GM19099 (cell line): ENCODE results near the gene CDH23.

ENCODE experiments used
- POLR2A ChIP-seq: IDR thresholded peaks from 3 replicates; pipeline ENCODE4 v1.6.1; 2011; ENCODE audit warnings: low read depth; ENCODE audit not compliant: insufficient read length; ENCODE audit errors: extremely low read depth

CDH23 gene

GRCh38 chr10:71587941-71588573, 191.3 kb downstream of the CDH23 start:
- TF ChIP-seq POLR2A = no peak

DNA sequence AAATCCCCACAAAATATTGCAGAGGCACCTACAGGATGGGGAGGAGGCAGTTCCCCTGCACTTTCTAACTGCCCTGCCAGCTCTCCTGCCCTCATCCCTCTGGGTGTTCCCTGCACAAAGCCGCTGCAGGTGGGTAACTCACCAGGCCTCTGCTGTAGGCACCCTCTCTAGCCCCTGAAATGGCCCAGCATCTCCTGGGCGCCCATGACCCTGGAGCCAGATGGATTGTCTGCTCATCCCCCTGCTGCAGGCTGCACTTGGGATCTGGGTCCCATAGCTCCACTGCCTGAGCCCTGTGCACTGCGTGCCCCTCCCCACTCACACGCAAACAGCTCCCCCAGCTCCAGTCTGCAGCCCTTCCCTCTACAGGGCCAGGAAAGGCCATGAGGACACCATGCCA, 192.0 kb downstream of the CDH23 start:
- no peak for TF ChIP-seq POLR2A

- TF ChIP-seq POLR2A = no peak
Measured at GRCh38 chr10:71589617-71590551, 193.2 kb downstream of the CDH23 start.

DNA sequence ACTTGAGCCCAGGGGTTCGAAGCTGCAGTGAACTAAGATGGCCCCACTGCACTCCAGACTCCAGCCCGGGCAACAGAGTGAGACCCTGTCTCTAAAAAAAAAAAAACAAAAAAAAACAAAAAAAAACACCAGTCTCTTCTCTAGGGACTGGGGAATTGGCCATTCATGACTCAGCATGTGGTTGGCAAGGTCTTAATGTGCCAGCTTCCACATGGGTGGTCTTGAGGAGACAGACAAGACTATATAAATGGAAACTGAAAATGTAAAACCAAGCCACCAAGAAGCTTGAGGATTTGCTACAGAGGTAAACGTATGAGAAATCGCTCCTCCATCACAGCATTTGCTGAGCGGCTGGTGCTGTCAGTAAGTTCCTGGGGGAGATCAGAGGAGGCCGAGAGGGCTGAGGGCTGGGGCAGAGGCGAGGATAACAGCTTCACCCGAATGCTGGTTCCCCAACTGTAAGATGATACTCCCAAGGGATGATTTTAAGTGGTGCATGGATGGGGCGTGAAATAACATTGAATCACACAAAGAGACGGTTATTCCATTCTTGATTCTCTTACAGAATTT, 194.1 kb downstream of the CDH23 start:
- no peak for TF ChIP-seq POLR2A

DNA sequence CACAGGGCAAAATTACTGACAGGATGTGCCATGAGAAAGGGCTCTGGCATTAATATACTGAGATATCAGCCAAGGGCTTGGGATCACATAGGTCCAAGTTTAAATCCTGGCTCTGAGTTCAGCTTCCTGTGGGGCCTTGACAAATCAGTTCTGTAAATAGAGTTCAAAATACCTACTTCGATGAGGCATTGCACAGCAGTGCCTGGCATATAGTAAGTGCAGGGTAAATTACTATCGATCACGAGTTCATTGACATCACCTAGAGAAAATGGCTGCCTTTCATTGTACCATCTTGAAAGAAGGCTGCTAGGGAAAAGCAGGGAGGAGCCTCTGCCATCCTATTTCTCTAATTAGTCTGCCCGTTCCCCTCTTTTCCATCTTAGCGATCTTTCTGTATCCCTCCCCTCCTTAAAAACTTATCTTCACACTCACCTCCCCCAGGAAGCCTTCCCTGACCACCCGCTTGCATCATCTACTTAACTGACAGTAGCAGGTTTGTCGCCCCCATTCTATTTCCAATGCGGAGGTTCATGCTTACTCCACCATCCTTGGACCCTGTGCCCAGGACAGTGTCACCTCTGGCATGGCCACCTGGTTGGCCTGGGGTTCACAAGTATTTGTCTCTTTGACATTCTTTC, 198.3 kb downstream of the CDH23 start:
- no peak for TF ChIP-seq POLR2A

DNA sequence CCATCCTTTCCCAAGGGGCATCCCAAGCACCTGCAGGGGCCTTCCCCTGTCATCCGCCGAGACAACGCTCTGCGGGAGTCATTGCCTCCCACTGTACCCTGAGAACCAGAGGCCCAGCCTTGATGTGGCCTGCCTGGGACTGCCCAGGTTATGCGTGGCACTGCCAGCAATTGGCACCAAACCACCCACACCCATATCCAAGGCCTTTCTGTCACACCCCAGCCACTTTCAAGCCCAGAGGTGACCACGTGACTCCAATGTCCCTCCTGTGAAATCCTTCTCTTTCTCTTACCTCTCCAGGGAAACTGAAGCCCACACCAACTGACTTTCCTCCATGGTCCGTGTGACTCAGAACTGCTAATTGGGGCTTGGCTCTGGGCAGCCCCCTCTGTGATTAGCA, 198.9 kb downstream of the CDH23 start:
- no peak for TF ChIP-seq POLR2A

GRCh38 chr10:71596127-71596526, 199.4 kb downstream of the CDH23 start:
- TF ChIP-seq POLR2A = no peak

DNA sequence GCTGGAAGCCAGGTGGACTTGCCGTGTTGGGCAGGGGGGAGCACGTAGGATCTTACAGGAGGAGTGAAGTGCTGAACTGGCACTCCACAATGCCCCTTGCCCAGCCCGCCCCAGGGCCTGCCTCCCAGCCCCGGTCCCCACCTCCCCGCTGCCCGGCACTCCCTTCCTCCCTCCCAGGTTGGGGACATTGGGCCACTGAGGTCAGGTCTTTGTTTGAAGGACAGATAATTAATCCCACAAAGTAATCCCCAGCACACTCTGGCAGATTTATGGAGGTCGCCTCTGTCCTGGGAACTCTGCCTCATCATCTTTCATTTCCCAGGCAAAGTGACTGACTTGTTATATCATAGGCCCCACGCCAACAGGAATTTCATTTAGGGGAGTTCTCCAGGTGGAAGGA, 200.0 kb downstream of the CDH23 start:
- TF ChIP-seq POLR2A = no peak

DNA sequence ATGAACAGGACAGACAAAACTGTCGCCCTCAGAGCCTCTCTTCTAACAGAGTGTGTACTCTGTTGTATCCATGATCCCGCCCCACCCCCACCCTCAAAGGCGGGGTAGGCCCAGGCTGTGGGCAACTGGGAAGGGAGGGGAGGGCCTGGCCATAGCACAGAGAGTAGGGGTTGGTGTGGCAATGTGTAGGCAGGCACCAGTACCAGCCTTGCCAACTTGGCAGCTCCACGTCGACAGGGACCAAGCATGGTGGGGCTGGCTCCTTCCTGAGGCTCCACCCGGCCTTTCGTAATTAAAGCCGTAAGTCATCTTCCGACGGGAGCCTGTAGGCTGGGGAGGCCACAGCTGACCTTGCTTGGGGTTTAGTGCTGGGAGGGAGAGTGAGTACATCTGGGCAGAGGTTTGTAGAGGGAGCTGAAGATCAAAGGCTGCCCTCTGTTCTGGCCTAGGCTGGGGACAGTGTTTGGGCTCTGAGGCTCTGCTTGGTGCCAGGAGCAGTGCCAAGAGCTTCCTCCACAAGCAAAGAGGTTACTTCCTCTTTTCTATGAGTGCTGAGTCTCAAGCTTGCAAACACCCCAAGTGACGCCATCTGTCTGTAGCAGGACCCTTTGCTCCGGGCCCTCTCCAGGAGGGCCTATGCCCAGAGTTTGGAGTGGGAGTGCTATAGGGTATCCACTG, 201.2 kb downstream of the CDH23 start:
- no peak for TF ChIP-seq POLR2A

DNA sequence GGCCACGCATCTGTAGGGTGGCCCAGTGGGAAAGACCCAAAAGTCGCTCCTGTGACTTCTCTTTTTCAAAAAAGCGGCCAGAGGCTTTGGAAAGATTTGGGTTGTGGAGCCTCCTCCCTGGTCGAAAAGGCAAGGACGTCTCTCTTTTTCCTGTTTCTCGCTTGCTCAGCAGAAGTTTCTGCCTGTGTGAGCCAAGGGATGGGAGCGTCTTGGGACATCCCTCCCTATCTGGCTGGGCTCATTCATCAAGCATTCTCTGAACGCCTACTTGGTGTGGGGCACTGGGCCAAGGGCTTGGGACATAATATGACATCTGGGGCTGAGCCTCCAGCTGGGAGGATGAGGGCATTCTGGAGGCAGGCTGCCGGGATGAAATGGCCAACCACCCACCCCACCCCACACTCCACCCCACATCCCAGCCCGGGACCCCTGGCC, 201.9 kb downstream of the CDH23 start:
- TF ChIP-seq POLR2A = no peak

- no peak for TF ChIP-seq POLR2A
Measured at GRCh38 chr10:71599518-71599917, 202.8 kb downstream of the CDH23 start.

DNA sequence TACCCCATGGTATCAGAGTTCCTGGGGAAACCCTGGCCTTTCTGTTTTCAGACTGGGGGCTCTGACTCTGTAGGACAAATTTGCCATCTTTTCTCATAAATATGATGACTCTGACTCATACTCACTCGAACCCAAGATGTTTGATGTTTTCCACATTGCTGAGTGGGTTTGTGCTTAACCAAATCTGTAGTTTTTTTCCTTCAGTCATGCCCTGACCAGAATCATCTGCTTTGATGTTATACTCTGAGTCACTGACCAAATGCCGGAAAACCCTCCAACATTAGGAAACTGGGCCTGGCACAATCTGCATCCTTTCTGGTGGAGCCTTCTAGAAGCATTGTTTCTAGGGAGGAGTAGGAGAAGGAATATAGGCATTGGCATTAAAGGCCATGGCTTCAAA, 204.1 kb downstream of the CDH23 start:
- no peak for TF ChIP-seq POLR2A

GRCh38 chr10:71601273-71601672, 204.6 kb downstream of the CDH23 start:
- TF ChIP-seq POLR2A = no peak

- TF ChIP-seq POLR2A = no peak
Measured at GRCh38 chr10:71603150-71603549, 206.4 kb downstream of the CDH23 start.

GRCh38 chr10:71603754-71604153, 207.0 kb downstream of the CDH23 start:
- TF ChIP-seq POLR2A = no peak
